BE2C (cell line): ENCODE data around the gene ZC3H11A.
"Not testable (repeated sequence)": the region's sequence is repeated elsewhere in the genome, so short reads cannot be mapped to it uniquely, and the experiment has no call there.

Source experiments
- DNase-seq: peaks from one replicate; pipeline ENCODE4 v3.0.0-alpha.2; 2020
- H3K27me3 ChIP-seq: fragments of 250-450 bp; sonication (Bioruptor Pico); 2 replicates; pipeline ENCODE4 v1.5.1; 2020; ENCODE audit warnings: mild to moderate bottlenecking
- H3K36me3 ChIP-seq: fragments of 250-450 bp; sonication (Bioruptor Pico); 2 replicates; pipeline ENCODE4 v1.5.1; 2020; ENCODE audit warnings: mild to moderate bottlenecking
- H3K4me1 ChIP-seq: fragments of 250-450 bp; sonication (Bioruptor Pico); 2 replicates; pipeline ENCODE4 v1.5.1; 2020
- H3K4me3 ChIP-seq: 2 replicates; pipeline ENCODE4 v1.5.1; 2011; ENCODE audit warnings: low read depth, low read length
- H3K9me3 ChIP-seq: fragments of 250-450 bp; sonication (Bioruptor Pico); 2 replicates; pipeline ENCODE4 v1.5.1; 2020
- TF ChIP-seq, protein P1 (sequence below): IDR thresholded peaks from 2 replicates; pipeline ENCODE4 v1.5.1; 2012; ENCODE audit warnings: mild to moderate bottlenecking, low read depth, low read length

ZC3H11A gene

DNA sequence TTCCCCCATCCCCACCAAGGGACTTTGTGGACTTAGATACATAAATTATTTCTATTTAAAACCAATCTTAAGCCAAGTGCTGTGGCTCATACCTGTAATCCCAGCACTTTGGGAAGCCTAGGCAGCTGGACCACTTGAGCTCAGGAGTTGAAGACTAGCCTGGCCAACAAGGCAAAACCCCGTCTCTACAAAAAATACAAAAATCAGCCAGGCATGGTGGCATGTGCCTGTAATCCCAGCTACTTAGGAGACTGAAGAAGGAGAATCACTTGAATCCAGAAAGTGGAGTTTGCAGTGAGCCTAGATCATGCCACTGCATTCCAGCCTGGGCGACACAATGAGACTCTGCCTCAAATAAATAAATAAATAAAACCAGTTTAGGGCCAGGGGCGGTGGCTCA, 34.9 kb upstream of the ZC3H11A start:
- H3K36me3 ChIP-seq = no peaks in the 10 kb centered on the region
- no peaks in the 10 kb centered on the region for H3K4me1 ChIP-seq
- no peaks in the 10 kb centered on the region for H3K27me3 ChIP-seq
- no peaks in the 10 kb centered on the region for H3K9me3 ChIP-seq
- TF ChIP-seq, protein P1, sequence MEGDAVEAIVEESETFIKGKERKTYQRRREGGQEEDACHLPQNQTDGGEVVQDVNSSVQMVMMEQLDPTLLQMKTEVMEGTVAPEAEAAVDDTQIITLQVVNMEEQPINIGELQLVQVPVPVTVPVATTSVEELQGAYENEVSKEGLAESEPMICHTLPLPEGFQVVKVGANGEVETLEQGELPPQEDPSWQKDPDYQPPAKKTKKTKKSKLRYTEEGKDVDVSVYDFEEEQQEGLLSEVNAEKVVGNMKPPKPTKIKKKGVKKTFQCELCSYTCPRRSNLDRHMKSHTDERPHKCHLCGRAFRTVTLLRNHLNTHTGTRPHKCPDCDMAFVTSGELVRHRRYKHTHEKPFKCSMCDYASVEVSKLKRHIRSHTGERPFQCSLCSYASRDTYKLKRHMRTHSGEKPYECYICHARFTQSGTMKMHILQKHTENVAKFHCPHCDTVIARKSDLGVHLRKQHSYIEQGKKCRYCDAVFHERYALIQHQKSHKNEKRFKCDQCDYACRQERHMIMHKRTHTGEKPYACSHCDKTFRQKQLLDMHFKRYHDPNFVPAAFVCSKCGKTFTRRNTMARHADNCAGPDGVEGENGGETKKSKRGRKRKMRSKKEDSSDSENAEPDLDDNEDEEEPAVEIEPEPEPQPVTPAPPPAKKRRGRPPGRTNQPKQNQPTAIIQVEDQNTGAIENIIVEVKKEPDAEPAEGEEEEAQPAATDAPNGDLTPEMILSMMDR = no peak
- DNase-seq = no peak
- H3K4me3 ChIP-seq = no peak overlapping the region

DNA sequence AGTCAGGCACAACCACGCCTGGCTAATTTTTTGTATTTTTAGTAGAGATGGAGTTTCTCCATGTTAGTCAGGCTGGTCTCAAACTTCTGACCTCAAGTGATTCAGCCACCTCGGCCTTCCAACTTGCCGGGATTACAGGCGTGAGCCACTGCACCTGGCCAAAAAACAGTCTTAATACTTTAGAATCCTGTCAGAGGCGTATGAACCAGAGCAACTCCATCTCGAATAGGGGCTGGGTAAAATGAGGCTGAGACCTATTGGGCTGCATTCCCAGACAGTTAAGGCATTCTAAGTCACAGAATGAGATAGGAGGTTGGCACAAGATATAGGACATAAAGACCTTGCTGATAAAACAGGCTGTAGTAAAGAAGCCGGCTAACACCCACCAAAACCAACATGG, 33.5 kb upstream of the ZC3H11A start:
- H3K27me3 ChIP-seq, H3K4me1 ChIP-seq, H3K4me3 ChIP-seq, H3K36me3 ChIP-seq, H3K9me3 ChIP-seq, DNase-seq: not testable (repeated sequence)

DNA sequence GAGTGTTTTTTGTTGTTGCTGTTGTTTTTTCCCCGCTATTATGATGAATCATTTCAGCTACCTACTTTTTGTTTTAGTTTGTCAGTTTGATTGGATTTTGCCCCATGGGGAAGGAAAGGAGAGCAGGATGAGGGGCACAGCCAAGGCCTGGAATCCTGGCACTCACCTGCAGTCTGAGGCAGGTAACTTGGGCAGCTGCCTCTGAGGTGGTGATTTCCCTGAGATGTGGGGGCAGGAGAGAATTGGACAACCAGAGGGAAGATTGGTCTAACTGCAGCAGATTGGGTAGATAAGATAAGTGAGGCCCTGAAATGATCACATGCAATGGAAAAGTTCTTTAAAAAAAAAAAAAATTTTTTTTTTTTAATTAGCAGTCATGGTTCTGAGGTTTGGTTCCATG, 31.9 kb upstream of the ZC3H11A start:
- H3K27me3 ChIP-seq = no peaks in the 10 kb centered on the region
- no peak overlapping the region for H3K4me3 ChIP-seq
- H3K36me3 ChIP-seq = no peaks in the 10 kb centered on the region
- no peaks in the 10 kb centered on the region for H3K4me1 ChIP-seq
- no peaks in the 10 kb centered on the region for H3K9me3 ChIP-seq
- TF ChIP-seq, protein P1 = no peak
- no peak for DNase-seq

DNA sequence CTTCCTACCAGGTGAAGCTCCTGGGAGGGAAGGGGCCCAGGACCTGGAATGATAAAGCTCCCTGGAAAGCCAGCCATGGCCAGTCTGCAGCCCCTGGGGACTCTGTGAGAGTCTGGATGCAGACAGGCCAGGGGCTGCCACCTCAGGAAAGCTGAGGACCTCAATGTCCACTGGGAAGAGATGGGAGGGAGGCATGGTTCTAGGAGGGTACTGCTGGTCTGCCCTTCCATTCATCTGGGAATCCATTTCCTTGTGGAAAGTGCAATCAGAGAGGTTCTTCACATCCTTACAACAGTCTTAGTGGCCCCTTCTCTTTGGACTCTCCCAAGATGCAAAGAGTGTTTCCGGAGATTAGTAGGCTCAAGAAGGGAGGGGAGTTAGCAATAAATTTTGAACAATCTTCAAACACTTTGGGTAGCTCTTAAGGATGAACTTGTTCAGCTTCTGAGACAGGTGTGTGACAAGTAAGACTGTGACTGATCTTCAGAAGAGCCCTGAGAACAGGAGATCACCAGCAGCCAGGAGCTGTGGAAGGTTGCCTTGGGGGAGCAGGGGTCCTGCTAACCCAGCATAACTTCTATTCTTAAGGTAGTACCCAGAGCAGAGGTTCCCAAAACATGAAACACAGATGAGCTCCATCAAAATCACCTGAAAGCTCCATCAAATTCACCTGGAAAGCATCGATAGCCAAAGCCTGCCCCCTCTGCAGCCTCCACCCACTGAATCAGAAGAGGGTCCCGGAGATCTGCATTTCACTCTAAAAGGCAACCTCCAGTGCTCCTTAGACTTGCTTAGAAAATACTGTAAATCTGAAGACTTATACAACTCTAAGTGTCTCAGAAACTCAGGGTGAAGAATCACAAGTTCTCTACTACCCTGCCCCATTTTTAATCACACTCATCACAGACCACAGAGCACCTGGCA, 31.1 kb upstream of the ZC3H11A start:
- no peak for DNase-seq
- no peak overlapping the region for H3K4me3 ChIP-seq
- TF ChIP-seq, protein P1 = no peak
- no peaks in the 10 kb centered on the region for H3K27me3 ChIP-seq
- no peaks in the 10 kb centered on the region for H3K36me3 ChIP-seq
- H3K4me1 ChIP-seq = no peaks in the 10 kb centered on the region
- no peaks in the 10 kb centered on the region for H3K9me3 ChIP-seq

DNA sequence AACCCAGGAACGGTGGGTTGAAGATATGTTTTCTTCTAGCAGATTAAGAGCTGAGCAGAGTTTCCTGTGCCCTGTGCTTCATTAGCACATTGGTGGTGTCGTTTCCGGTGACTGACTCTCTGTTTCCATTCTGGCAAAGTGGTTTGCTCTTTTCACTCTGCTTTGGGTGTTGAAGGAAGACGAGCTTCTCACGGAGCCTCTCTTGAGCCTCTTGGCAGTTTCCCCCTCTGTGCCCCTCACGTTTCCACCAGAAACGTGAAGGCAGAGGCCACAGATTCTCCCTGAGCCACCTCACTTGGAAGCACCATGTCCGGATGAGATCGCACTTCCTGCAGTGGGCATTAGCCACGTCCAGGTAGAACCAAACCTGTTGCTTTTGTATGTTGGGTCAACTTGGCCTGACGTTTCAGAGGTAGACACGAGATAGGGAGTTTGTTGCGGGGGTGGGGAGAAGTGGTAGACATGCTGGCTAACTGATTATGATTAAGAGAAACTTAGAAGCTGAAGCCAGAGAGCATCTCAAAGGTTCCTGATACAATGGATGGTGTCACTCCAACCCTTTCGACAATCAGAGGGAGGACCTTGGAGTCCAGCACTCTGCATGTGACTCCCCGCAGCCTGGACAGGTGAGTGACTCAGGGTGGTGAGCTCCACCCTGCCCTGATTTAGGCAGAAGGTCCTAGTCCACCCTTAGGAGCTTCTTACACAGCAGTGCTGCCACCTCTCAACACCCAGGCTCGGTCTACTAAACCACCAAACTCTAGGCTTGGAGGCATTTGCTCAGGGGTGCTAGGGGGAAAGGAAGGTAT, 30.2 kb upstream of the ZC3H11A start, which contains the start of gene LAX1:
LAX1 (plus strand) TSS at position 155 of the 809 bp plus-strand sequence; CDS start at position 538, 383 bp downstream.
- no peaks in the 10 kb centered on the region for H3K4me1 ChIP-seq
- no peak within 1 kb of the TSS for H3K4me3 ChIP-seq
- no peak for DNase-seq

DNA sequence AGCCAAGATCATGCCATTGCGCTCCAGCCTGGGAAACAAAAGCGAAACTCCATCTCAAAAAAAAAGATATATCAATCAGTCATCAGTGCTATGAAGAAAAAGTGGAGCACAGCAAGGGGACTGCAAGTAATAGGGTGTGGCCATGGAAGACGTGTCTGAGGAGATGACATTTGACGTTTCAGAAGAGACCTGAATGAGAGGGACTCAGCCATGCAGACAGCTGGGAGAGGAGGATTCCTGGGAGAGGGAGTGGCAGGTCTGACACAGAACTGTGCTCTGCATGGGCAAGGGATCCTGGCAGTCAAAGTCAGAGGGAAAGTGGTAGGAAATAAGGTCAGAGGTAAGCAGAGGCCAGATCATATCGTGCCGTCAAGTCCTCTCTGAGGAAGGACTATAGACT, 27.2 kb upstream of the ZC3H11A start:
- no peak for DNase-seq
- no peak overlapping the region for H3K4me3 ChIP-seq
- TF ChIP-seq, protein P1 = no peak
- no peaks in the 10 kb centered on the region for H3K9me3 ChIP-seq
- no peaks in the 10 kb centered on the region for H3K4me1 ChIP-seq
- H3K36me3 ChIP-seq = no peaks in the 10 kb centered on the region
- H3K27me3 ChIP-seq = no peaks in the 10 kb centered on the region

More for the DNA sequence above, 30.2 kb upstream of the ZC3H11A start, which contains the start of gene LAX1:
- no peaks in the 10 kb centered on the region for H3K9me3 ChIP-seq
- TF ChIP-seq, protein P1 = no peak
- no peaks in the 10 kb centered on the region for H3K36me3 ChIP-seq
- H3K27me3 ChIP-seq = no peaks in the 10 kb centered on the region
